Esophagus squamous epithelium (tissue), 4 donors: ENCODE data around the gene IGSF5.

ENCODE experiments used
- CTCF ChIP-seq, 6 experiments: fragments of 450-650 bp in 4 of 6; fragments of 200-600 bp in 2 of 6; sonication (generic) in 2 of 6; IDR thresholded peaks; one replicate each; pipeline ENCODE4 v1.5.1; 2016 to 2019; ENCODE audit warnings: antibody characterized with exemption in 6 of 6, mild to moderate bottlenecking in 4 of 6, moderate library complexity in 4 of 6
- POLR2A ChIP-seq, 4 donors: fragments of 450-650 bp; IDR thresholded peaks; one replicate each; pipeline ENCODE4 v1.6.1; 2017; ENCODE audit warnings: antibody characterized with exemption in 4 of 4, mild to moderate bottlenecking in 4 of 4, moderate library complexity in 3 of 4

- TF ChIP-seq CTCF (IDR thresholded peaks at IDR 0.05) (no peak), POLR2A (IDR thresholded peaks at IDR 0.05) (no peak)
These were observed 105.3 kb downstream of the IGSF5 start for GRCh38 chr21:39850333-39850732.
